Thoracic aorta (tissue), 2 donors: Measurements from ENCODE around the gene C17orf50. TPM values are rescaled to one million over a fixed set of nuclear protein-coding genes. Genes with fewer than 3 reads are reported as not detected.

Experiments used
- ATAC-seq: fragments of 150-250 bp; one replicate; pipeline ENCODE4 v1.8.0; 2017; ENCODE audit warnings: low read depth; ENCODE audit not compliant: insufficient number of reproducible peaks, low FRiP score
- DNase-seq: peaks from one replicate; pipeline ENCODE4 v3.0.0-alpha.2; 2020; ENCODE audit warnings: low spot score
- H3K27ac ChIP-seq, 2 donors: fragments of 200-600 bp; sonication (generic); 1 replicate in 1 of 2; 2 replicates in 1 of 2; pipeline ENCODE4 v1.5.1; 2016; ENCODE audit warnings: mild to moderate bottlenecking in 2 of 2, moderate library complexity in 2 of 2
- H3K27me3 ChIP-seq: fragments of 200-600 bp; sonication (generic); replicated peaks from 2 replicates; pipeline ENCODE4 v1.6.0; 2016; ENCODE audit warnings: mild to moderate bottlenecking; ENCODE audit not compliant: insufficient read depth
- H3K36me3 ChIP-seq: fragments of 200-600 bp; sonication (generic); one replicate; pipeline ENCODE4 v1.5.1; 2016
- H3K4me1 ChIP-seq, 2 donors: fragments of 200-600 bp; sonication (generic); 1 replicate in 1 of 2; 2 replicates in 1 of 2; pipeline versions ENCODE4 v1.5.1 to v1.6.0; 2016; ENCODE audit warnings: low read depth in 2 of 2, mild to moderate bottlenecking in 1 of 2; ENCODE audit not compliant: control insufficient read depth in 1 of 2
- H3K4me3 ChIP-seq: fragments of 200-600 bp; sonication (generic); 2 replicates; pipeline ENCODE4 v1.5.1; 2016; ENCODE audit warnings: mild to moderate bottlenecking
- H3K9me3 ChIP-seq: fragments of 200-600 bp; sonication (generic); 2 replicates; pipeline ENCODE4 v1.5.1; 2016
- total RNA-seq, 2 donors: library from RNA; depleted of rRNA; stranded (reverse); fragments of >200 nt; gene quantifications; one replicate each; pipeline versions ENCODE4 v1.1.0 to v1.2.3, GENCODE V29; 2016
- TF ChIP-seq, protein P1 (sequence below): fragments of 200-600 bp; sonication (generic); IDR thresholded peaks from one replicate; pipeline ENCODE4 v1.5.1; 2019; ENCODE audit warnings: antibody characterized with exemption

Gene C17orf50
- total RNA-seq, 2 donors from 2014 or later = not detected

DNA sequence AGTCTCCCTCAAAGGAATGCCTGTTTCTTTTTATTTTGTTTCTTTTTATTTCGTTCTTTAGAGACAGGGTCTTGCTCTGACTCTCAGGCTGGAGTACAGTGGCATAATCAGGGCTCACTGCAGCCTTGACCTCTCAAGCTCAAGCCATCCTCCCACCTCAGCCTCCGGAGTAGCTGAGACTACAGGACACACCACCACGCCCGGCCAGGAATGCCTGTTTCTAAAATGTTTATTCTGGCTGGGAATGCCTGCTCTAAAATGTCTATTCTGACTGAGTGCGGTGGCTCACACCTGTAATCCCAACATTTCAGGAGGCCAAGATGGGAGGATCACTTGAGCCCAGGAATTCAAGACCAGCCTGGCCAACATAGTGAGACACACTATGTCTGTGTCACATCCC is 37.2 kb downstream of the C17orf50 start:
- DNase-seq = no peak
- Histone ChIP-seq H3K4me1 (peaks cover 18 to 46% of the 10 kb centered on the region in 2 donors), H3K36me3 (no peaks in the 10 kb centered on the region), H3K27ac (no peak overlapping the region), H3K4me3 (no peak overlapping the region), H3K9me3 (no peaks in the 10 kb centered on the region), H3K27me3 (no peaks in the 10 kb centered on the region)
- ATAC-seq = no peak
- TF ChIP-seq, protein P1, sequence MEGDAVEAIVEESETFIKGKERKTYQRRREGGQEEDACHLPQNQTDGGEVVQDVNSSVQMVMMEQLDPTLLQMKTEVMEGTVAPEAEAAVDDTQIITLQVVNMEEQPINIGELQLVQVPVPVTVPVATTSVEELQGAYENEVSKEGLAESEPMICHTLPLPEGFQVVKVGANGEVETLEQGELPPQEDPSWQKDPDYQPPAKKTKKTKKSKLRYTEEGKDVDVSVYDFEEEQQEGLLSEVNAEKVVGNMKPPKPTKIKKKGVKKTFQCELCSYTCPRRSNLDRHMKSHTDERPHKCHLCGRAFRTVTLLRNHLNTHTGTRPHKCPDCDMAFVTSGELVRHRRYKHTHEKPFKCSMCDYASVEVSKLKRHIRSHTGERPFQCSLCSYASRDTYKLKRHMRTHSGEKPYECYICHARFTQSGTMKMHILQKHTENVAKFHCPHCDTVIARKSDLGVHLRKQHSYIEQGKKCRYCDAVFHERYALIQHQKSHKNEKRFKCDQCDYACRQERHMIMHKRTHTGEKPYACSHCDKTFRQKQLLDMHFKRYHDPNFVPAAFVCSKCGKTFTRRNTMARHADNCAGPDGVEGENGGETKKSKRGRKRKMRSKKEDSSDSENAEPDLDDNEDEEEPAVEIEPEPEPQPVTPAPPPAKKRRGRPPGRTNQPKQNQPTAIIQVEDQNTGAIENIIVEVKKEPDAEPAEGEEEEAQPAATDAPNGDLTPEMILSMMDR = no peak

DNA sequence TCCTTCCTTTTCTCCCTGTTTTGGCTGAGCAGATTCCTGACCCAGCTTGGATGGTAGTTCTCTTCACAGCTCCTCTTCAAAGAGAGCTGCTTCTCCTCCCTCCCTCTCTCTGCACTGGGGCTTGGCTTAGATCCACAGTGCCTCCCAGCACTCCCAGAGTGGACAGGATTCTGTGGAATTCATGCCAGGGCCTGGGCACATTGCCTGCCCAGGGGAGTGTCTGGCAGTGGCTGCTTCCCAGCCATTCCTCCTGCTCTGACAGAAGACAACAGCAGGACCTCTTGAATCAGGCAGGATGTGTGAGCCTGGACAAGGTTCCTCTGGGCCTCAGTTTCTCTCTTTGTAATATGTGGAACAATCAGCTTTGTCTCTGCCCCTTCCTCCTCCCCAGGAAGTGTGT is 39.3 kb downstream of the C17orf50 start:
- no peak for DNase-seq
- Histone ChIP-seq H3K9me3 (no peaks in the 10 kb centered on the region), H3K36me3 (no peaks in the 10 kb centered on the region), H3K27me3 (no peaks in the 10 kb centered on the region), H3K27ac (peak overlapping the region in 1 of 2 donors; percentile 66), H3K4me1 (peaks cover 21 to 47% of the 10 kb centered on the region in 2 donors), H3K4me3 (no peak overlapping the region)
- TF ChIP-seq, protein P1 = no peak
- no peak for ATAC-seq

DNA sequence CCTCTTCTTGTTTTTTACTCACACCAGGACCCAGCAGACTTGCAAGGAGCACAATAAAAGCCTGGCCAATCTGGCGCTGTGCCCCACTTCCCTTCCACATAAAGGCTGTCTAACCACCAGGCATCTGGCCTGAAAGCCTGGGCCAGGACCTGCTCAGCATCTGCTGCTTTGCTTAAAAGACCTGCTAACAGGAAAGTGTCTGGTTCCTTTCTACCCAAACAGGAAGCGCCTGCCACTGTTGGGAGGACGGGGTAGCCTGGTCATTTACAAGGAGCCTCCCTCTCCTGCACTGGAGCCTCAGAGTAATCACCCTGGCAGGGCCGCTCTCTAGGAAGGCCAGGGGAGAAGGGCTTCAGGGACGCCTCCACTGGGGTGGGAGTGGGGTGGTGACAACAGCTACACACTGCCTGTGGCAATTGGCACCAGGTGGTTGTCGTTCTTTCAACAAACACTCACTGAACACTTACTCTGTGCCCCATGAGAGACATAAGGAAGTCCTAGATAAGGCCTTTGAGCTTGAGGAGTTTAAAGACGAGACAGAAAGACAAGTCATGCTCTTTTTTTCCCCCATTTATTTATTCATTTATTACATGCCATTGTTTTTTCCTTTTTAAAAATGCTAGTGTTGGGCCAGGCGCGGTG is 41.0 kb downstream of the C17orf50 start:
- peaks cover 18 to 39% of the 10 kb centered on the region in 2 donors for H3K4me1 ChIP-seq
- no peaks in the 10 kb centered on the region for H3K27me3 ChIP-seq
- DNase-seq = no peak
- TF ChIP-seq, protein P1 = no peak
- no peak for ATAC-seq
- H3K36me3 ChIP-seq = no peaks in the 10 kb centered on the region
- peak overlapping the region in 1 of 2 donors; percentile 18 for H3K27ac ChIP-seq
- no peaks in the 10 kb centered on the region for H3K9me3 ChIP-seq
- no peak overlapping the region for H3K4me3 ChIP-seq

DNA sequence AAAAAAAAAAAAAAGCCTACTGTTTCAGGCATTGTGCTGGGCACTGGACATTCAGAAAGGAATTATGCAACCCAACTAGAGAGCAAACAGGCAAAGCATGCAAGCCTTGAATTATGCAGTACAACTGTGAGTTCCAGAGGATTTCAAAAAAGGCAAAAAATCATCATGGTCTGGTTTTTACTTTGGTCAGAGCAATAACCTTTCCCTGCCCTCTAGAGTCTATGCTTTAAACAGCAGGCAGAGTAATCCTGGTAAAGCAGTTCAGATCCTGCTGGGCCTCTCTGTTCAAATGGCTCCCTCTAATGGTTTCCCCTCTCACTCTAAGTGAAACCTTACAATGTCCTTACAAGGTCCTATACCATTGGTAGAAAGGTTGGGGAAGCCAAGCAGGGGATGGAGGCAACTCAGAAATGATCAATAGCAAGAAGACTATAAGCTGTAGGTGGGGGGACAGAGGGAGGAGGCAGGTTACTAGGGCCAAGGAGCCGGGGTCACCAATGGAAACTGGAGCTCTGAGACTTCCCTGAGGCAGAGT is 44.0 kb downstream of the C17orf50 start:
- TF ChIP-seq, protein P1 = peak; percentile 79
- Histone ChIP-seq H3K4me3 (no peak overlapping the region), H3K27ac (peak overlapping the region in 1 of 2 donors; percentile 50), H3K36me3 (no peaks in the 10 kb centered on the region), H3K27me3 (no peaks in the 10 kb centered on the region), H3K4me1 (peaks cover 23 to 55% of the 10 kb centered on the region in 2 donors), H3K9me3 (no peaks in the 10 kb centered on the region)
- ATAC-seq (peak; percentile 89), DNase-seq (no peak)

DNA sequence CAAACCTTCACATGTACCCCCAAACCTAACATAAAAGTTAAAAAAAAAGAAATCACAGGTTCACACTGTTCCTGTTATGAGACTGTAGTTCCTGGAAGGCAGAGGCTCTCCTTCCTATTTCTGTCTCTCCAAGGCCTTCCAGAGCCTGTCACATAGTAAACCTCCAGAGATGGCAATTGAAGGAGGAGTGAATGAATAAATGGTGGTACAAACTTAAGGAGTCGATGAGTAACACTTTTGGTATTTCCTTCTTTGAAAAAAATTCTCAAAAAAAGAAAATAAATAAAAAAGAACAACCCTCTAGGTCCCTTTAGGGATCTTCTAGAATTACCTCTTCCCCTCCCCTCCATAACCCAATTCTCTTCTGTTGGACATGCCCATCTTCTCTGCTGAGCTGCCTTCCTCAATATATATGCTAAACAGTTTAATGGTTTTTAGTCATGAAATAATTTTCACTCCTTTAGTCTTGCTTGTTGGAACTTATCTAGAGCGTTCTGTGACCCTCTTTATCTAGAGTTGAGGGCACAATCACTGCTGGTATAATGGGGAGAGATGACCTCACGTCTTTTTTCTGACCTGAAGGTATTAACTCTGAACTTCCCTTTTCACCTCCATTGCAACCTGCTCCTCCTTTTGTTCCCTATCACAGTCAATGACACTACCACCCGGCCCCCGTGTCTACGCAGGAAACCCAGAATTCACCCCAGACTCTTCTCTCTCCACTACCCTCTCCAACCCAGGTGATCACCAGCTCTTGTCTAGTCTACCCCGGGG is 46.9 kb downstream of the C17orf50 start:
- TF ChIP-seq, protein P1 = no peak
- H3K4me1 ChIP-seq = peaks cover 30 to 57% of the 10 kb centered on the region in 2 donors
- H3K27me3 ChIP-seq = no peaks in the 10 kb centered on the region
- no peaks in the 10 kb centered on the region for H3K36me3 ChIP-seq
- no peak for ATAC-seq
- H3K9me3 ChIP-seq = no peaks in the 10 kb centered on the region
- H3K4me3 ChIP-seq = no peak overlapping the region
- no peak for DNase-seq
- H3K27ac ChIP-seq = peak overlapping the region; percentile 18 to 85
